Ascending aorta (tissue), 2 donors: ENCODE results near the gene KCND2. TPM values are rescaled to one million over a fixed set of nuclear protein-coding genes. Genes with fewer than 3 reads are reported as not detected.

ENCODE experiments used
- DNase-seq, 2 donors: peaks; one replicate each; pipeline ENCODE4 v3.0.0-alpha.2; 2019; ENCODE audit warnings: low spot score in 2 of 2
- H3K27ac ChIP-seq, 2 donors: fragments of 200-600 bp; sonication (generic); one replicate each; pipeline ENCODE4 v1.5.1; 2016 to 2017; ENCODE audit warnings: mild to moderate bottlenecking in 1 of 2
- H3K27me3 ChIP-seq: fragments of 200-600 bp; sonication (generic); one replicate; pipeline ENCODE4 v1.5.1; 2017
- H3K36me3 ChIP-seq, 2 donors: fragments of 200-600 bp; sonication (generic); one replicate each; pipeline ENCODE4 v1.5.1; 2016
- H3K4me1 ChIP-seq, 2 donors: fragments of 200-600 bp; sonication (generic); one replicate each; pipeline ENCODE4 v1.5.1; 2016 to 2017; ENCODE audit warnings: mild to moderate bottlenecking in 1 of 2
- H3K4me3 ChIP-seq, 2 donors: fragments of 200-600 bp; sonication (generic); one replicate each; pipeline ENCODE4 v1.5.1; 2016 to 2017; ENCODE audit warnings: mild to moderate bottlenecking in 1 of 2
- H3K9me3 ChIP-seq, 2 donors: fragments of 200-600 bp; sonication (generic); one replicate each; pipeline ENCODE4 v1.5.1; 2016
- intact Hi-C: fragments of 100-400 bp; cut with DNase I; formaldehyde crosslinking; loops from one replicate; pipeline ENCODE4 v1.15.1; 2023
- total RNA-seq: library from RNA; depleted of rRNA; stranded (reverse); fragments of >200 nt; gene quantifications from one replicate; pipeline ENCODE4 v1.1.0, GENCODE V29; 2016
- TF ChIP-seq, protein P1 (sequence below), 3 experiments: fragments of 200-600 bp in 2 of 3; fragments of 450-650 bp in 1 of 3; sonication (generic) in 2 of 3; IDR thresholded peaks; one replicate each; pipeline ENCODE4 v1.5.1; 2016 to 2019; ENCODE audit warnings: antibody characterized with exemption in 3 of 3, mild to moderate bottlenecking in 1 of 3, moderate library complexity in 1 of 3

The KCND2 gene
- total RNA-seq, 1 donor from 2014 or later: 0.21 TPM

- no peaks in the 10 kb centered on the region for H3K4me1 ChIP-seq
- H3K36me3 ChIP-seq: no peaks in the 10 kb centered on the region
- DNase-seq: no peak
- no peaks in the 10 kb centered on the region for H3K27me3 ChIP-seq
- H3K9me3 ChIP-seq: no peaks in the 10 kb centered on the region
- intact Hi-C loops: no loop called here
- TF ChIP-seq, protein P1, sequence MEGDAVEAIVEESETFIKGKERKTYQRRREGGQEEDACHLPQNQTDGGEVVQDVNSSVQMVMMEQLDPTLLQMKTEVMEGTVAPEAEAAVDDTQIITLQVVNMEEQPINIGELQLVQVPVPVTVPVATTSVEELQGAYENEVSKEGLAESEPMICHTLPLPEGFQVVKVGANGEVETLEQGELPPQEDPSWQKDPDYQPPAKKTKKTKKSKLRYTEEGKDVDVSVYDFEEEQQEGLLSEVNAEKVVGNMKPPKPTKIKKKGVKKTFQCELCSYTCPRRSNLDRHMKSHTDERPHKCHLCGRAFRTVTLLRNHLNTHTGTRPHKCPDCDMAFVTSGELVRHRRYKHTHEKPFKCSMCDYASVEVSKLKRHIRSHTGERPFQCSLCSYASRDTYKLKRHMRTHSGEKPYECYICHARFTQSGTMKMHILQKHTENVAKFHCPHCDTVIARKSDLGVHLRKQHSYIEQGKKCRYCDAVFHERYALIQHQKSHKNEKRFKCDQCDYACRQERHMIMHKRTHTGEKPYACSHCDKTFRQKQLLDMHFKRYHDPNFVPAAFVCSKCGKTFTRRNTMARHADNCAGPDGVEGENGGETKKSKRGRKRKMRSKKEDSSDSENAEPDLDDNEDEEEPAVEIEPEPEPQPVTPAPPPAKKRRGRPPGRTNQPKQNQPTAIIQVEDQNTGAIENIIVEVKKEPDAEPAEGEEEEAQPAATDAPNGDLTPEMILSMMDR (IDR thresholded peaks at IDR 0.05): no peak
- no peak overlapping the region for H3K4me3 ChIP-seq
- no peak overlapping the region for H3K27ac ChIP-seq
Measured at GRCh38 chr7:120412139-120413050, 139.4 kb downstream of the KCND2 start.

DNA sequence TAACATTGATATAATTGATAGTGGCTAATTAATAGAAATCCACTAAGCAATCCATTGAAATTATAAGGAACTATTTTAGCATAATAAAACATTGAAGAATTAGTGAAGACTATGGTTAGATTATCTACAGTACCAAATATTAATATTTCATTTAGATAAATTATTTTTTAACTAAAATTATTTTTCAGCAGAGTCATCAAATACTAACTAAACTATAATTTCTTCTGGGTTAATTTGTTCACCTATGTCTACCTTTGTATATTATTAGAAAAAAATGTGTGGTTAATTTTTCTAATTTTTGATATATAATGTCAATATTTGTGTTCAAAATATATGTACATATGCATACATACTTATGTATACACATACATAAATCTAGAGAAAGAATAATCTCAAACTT, 140.2 kb downstream of the KCND2 start:
- TF ChIP-seq, protein P1 (IDR thresholded peaks at IDR 0.05): no peak
- DNase-seq: no peak
- H3K9me3 ChIP-seq: no peaks in the 10 kb centered on the region
- H3K27me3 ChIP-seq: no peaks in the 10 kb centered on the region
- H3K4me1 ChIP-seq: no peaks in the 10 kb centered on the region
- intact Hi-C loops: no loop called here
- no peaks in the 10 kb centered on the region for H3K36me3 ChIP-seq
- no peak overlapping the region for H3K4me3 ChIP-seq
- H3K27ac ChIP-seq: no peak overlapping the region

- Histone ChIP-seq H3K36me3 (no peaks in the 10 kb centered on the region), H3K27ac (no peak overlapping the region), H3K9me3 (no peaks in the 10 kb centered on the region), H3K27me3 (no peaks in the 10 kb centered on the region), H3K4me1 (no peaks in the 10 kb centered on the region), H3K4me3 (no peak overlapping the region)
- TF ChIP-seq, protein P1 (IDR thresholded peaks at IDR 0.05): no peak
- intact Hi-C loops: no loop called here
- DNase-seq: no peak
Measured at GRCh38 chr7:120417244-120417979, 144.4 kb downstream of the KCND2 start.

- no peak for DNase-seq
- Histone ChIP-seq H3K4me1 (no peaks in the 10 kb centered on the region), H3K27me3 (no peaks in the 10 kb centered on the region), H3K27ac (no peak overlapping the region), H3K4me3 (no peak overlapping the region), H3K36me3 (no peaks in the 10 kb centered on the region), H3K9me3 (no peaks in the 10 kb centered on the region)
- intact Hi-C loops: no loop called here
- TF ChIP-seq, protein P1 (IDR thresholded peaks at IDR 0.05): no peak
Measured at GRCh38 chr7:120421151-120421651, 148.2 kb downstream of the KCND2 start.

DNA sequence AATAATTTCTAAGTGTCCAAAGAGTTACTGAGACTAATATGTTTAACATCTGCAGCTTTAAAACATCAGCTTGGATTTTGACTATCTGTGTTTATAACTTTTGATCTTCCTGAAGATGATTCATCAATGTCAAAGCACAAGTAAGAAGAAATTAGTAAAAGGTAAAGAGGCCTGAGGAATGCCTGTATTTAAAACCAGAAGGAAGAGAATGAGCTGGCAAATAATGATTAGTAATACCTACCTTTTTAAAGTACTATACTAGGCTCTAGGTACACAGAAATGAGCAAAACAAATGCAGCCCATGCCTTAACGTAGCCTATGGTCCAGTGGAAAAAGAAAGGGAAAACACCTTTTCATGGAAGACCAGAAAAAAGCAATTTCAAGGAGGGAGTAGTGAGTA, 158.0 kb downstream of the KCND2 start:
- Histone ChIP-seq H3K4me1 (no peaks in the 10 kb centered on the region), H3K27me3 (no peaks in the 10 kb centered on the region), H3K4me3 (no peak overlapping the region), H3K27ac (no peak overlapping the region), H3K9me3 (no peaks in the 10 kb centered on the region), H3K36me3 (no peaks in the 10 kb centered on the region)
- TF ChIP-seq, protein P1 (IDR thresholded peaks at IDR 0.05): no peak
- no peak for DNase-seq
- intact Hi-C loops: no loop called here
